RWPE1 (cell line): ENCODE data around the gene TMEM43.

Source experiments
- CTCF ChIA-PET: fragments of 350-600 bp; sonication (Branson Sonifier 250); formaldehyde crosslinking; extraction: SDS; loops from one replicate; lab custom pipeline; 2021; lab: Yijun Ruan, JAX
- POLR2A ChIA-PET: fragments of 400-600 bp; formaldehyde crosslinking; extraction: SDS; loops from one replicate; lab custom pipeline; 2020; ENCODE audit warnings: antibody characterized with exemption; ENCODE audit not compliant: low non-redundant PET; lab: Yijun Ruan, JAX
- DNase-seq: peaks from one replicate; pipeline ENCODE4 v3.0.0; 2012; ENCODE audit warnings: low spot score
- H3K27ac ChIP-seq: fragments of 450-650 bp; 2 replicates; pipeline ENCODE4 v1.5.1; 2017
- CTCF ChIP-seq: fragments of 450-650 bp; conservative IDR thresholded peaks from 2 replicates; pipeline ENCODE4 v1.5.1; 2017; ENCODE audit warnings: low read depth, mild to moderate bottlenecking

Gene TMEM43

GRCh38 chr3:14140668-14141067, 15.8 kb downstream of the TMEM43 start:
- DNase-seq, result no peak
- ChIA-PET CTCF (interaction anchor here (0.7 kb wide), 1 partner anchor 8 kb away, joined by 3 read pairs; no protein-coding TSS in a partner anchor), POLR2A (no interaction called here)
- peak overlapping the region; percentile 94 for H3K27ac ChIP-seq
- TF ChIP-seq CTCF, result no peak

DNA sequence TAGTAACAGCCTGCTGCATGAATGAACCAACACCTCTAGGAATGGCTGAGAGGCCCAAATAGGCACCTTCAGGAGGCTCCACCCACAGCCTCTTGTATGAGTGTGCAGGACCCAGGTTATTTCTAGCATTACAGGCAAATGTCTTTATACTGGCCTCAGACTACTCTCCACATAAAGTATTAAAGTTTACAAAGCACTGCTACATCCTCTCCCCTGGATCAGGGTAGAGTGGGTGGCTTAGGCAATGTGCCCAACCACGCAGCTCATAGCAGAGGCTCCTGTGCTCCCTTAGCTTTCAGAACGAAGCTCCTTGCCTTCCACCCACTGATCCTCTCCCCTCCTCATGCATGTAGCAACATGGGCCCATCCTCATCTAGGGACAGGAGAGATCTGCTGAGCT, 16.3 kb downstream of the TMEM43 start:
- peak overlapping the region; percentile 94 for H3K27ac ChIP-seq
- ChIA-PET CTCF (no interaction called here), POLR2A (interaction anchor here (0.6 kb wide), 1 partner anchor 17 kb away, joined by 3 read pairs; the partner anchor contains the start of genes CHCHD4 and TMEM43)
- no peak for DNase-seq
- no peak for TF ChIP-seq CTCF

- CTCF ChIA-PET, result no interaction called here
- POLR2A ChIA-PET, result interaction anchor here (0.6 kb wide), 1 partner anchor 17 kb away, joined by 3 read pairs; the partner anchor contains the start of genes CHCHD4 and TMEM43
- peak overlapping the region; percentile 94 for H3K27ac ChIP-seq
Observed at GRCh38 chr3:14141602-14142341, 16.9 kb downstream of the TMEM43 start.

DNA sequence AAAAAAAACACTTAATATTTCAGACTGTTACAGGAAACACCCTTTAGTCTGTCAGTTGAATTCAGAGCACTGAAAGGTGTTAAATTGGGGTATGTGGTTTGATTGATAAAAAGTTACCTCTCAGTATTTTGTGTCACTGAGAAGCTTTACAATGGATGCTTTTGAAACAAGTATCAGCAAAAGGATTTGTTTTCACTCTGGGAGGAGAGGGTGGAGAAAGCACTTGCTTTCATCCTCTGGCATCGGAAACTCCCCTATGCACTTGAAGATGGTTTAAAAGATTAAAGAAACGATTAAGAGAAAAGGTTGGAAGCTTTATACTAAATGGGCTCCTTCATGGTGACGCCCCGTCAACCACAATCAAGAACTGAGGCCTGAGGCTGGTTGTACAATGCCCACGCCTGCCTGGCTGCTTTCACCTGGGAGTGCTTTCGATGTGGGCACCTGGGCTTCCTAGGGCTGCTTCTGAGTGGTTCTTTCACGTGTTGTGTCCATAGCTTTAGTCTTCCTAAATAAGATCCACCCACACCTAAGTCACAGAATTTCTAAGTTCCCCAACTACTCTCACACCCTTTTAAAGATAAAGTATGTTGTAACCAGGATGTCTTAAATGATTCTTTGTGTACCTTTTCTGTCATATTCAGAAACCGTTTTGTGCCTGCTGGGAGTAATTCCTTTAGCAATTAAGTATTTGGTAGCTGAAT, 17.9 kb downstream of the TMEM43 start:
- ChIA-PET CTCF (no interaction called here), POLR2A (no interaction called here)
- TF ChIP-seq CTCF, result no peak
- peak overlapping the region; percentile 94 for H3K27ac ChIP-seq
- DNase-seq, result no peak

More at GRCh38 chr3:14141602-14142341, 16.9 kb downstream of the TMEM43 start:
- no peak for TF ChIP-seq CTCF
- no peak for DNase-seq

DNA sequence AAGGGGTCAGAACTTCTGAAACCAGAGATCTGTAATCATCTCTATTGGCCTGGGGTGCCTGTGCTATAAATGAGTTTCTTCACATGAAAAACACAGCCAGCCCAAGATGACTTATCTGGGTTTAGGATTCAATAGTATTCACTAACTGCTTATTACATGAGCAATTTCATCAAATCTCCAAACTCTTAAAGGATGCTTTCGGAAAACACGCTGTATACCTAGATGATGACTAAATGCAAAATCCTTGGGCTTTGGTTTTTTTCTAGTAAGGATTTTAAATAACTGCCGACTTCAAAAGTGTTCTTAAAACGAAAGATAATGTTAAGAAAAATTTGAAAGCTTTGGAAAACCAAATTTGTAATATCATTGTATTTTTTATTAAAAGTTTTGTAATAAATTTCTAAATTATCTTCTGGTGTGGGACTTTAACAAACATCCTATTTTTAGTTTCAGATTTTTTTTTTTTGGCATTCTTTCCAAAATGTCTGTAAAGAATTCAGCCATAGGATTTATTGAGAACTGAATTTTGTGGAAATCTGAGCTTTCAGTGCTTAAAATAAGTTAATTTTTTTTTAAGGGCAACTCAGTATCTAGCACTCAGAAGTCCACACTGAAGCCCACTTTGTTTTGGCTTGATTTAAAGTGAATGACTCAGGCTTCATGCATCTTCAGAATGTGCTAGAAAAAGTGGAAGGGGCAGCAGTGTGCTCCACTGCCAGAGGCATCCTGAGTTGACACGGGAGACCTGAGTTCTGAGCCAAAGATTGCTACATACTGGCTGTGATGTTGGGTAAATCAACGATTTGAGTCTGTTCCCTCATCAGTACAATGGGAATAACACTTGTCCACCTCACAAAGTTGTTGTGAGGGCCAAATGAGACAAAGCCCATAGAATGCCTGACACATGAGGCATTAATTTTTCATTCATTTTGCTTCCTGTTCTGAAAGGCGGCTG, 18.7 kb downstream of the TMEM43 start:
- ChIA-PET CTCF (interaction anchor here (0.6 to 1.0 kb wide), 2 partner anchors 207 to 247 kb away, joined by 3 read pairs; no protein-coding TSS in a partner anchor), POLR2A (no interaction called here)
- no peak for TF ChIP-seq CTCF
- DNase-seq, result peak; percentile 73
- H3K27ac ChIP-seq, result peak overlapping the region; percentile 97
